Measurements from ENCODE around the gene ROBO1. TPM values are rescaled to one million over a fixed set of nuclear protein-coding genes. Genes with fewer than 3 reads are reported as not detected.

ROBO1 gene
- total and polyA plus RNA-seq, 2 donors (not counting 1 experiment from before 2014, with no cell fraction given) = 0.27 to 3.2 TPM

- ATAC-seq (ENCODE audit: low read depth) = no peak
These were observed 907.2 kb downstream of the ROBO1 start for GRCh38 chr3:78860567-78860966.

GRCh38 chr3:78858910-78859309 is 908.9 kb downstream of the ROBO1 start:
- Histone ChIP-seq H3K36me3 (replicated peaks in 1 of 2; ENCODE audit: control extremely low read depth in 1 of 2, control insufficient read depth in 1 of 2, extremely low read depth in 1 of 2, insufficient read depth in 2 of 2, low read length in 1 of 2) (no peaks in the 10 kb centered on the region), H3K27me3 (replicated peaks in 1 of 4; ENCODE audit: control extremely low read depth in 1 of 4, control insufficient read depth in 3 of 4, insufficient read depth in 4 of 4, low read length in 3 of 4) (no peaks in the 10 kb centered on the region), H4K20me1 (ENCODE audit: control insufficient read depth, insufficient read depth, low read length, poor library complexity, severe bottlenecking) (no peaks in the 10 kb centered on the region), H2AFZ (ENCODE audit: insufficient read depth, low read depth, low read length, poor library complexity, severe bottlenecking) (no peak overlapping the region), H3K4me3 (ENCODE audit: control extremely low read depth in 1 of 5, extremely low read depth in 1 of 5, insufficient read depth in 1 of 5, low read depth in 2 of 5, low read length in 4 of 5) (no peak overlapping the region), H3K9ac (ENCODE audit: low read length) (no peak overlapping the region), H3K9me3 (ENCODE audit: control extremely low read depth in 1 of 3, control insufficient read depth in 2 of 3, insufficient read depth in 1 of 3, low read length in 2 of 3) (no peaks in the 10 kb centered on the region), H3K4me2 (replicated peaks; ENCODE audit: low read depth, low read length, poor library complexity, severe bottlenecking) (no peak overlapping the region), H3K4me1 (ENCODE audit: control insufficient read depth in 2 of 2, insufficient read depth in 2 of 2, low read length in 2 of 2) (no peaks in the 10 kb centered on the region), H3K79me2 (ENCODE audit: control insufficient read depth, insufficient read depth, low read length) (no peaks in the 10 kb centered on the region), H3K27ac (ENCODE audit: low read length in 2 of 2) (no peak overlapping the region)
- 85% methylated on average over 2 of the region's 4 CpGs for WGBS (ENCODE audit: insufficient coverage)
- Mint-ChIP-seq H3K4me3 (no peak overlapping the region), H3K27ac (no peak overlapping the region), H3K27me3 (no peaks in the 10 kb centered on the region), H3K9me3 (ENCODE audit: insufficient read depth) (peaks cover 5% of the 10 kb centered on the region), H3K4me1 (no peaks in the 10 kb centered on the region)
- ChIA-PET POLR2A (no interaction called here), CTCF (no interaction called here)
- ATAC-seq (ENCODE audit: low read depth) (no peak), DNase-seq (no peak)
- TF ChIP-seq EZH2 (IDR thresholded peaks at IDR 0.05; ENCODE audit: borderline replicate concordance, insufficient read depth, low read depth, low read length, poor library complexity, severe bottlenecking) (no peak), CTCF (IDR thresholded peaks at IDR 0.05) (no peak)
- intact Hi-C loops (cut with micrococcal nuclease) = no loop called here

More at GRCh38 chr3:78860567-78860966, 907.2 kb downstream of the ROBO1 start:
- no peaks in the 10 kb centered on the region for H3K27me3 Mint-ChIP-seq
- H3K36me3 ChIP-seq (replicated peaks in 1 of 2; ENCODE audit: control extremely low read depth in 1 of 2, control insufficient read depth in 1 of 2, extremely low read depth in 1 of 2, insufficient read depth in 2 of 2, low read length in 1 of 2) = no peaks in the 10 kb centered on the region
- no peak overlapping the region for H3K4me2 ChIP-seq (replicated peaks; ENCODE audit: low read depth, low read length, poor library complexity, severe bottlenecking)
- TF ChIP-seq CTCF (IDR thresholded peaks at IDR 0.05) (no peak), EZH2 (IDR thresholded peaks at IDR 0.05; ENCODE audit: borderline replicate concordance, insufficient read depth, low read depth, low read length, poor library complexity, severe bottlenecking) (no peak)
- POLR2A ChIA-PET = no interaction called here
- H3K27ac Mint-ChIP-seq = no peak overlapping the region
- no peak overlapping the region for H3K4me3 Mint-ChIP-seq
- H4K20me1 ChIP-seq (ENCODE audit: control insufficient read depth, insufficient read depth, low read length, poor library complexity, severe bottlenecking) = no peaks in the 10 kb centered on the region
- no peaks in the 10 kb centered on the region for H3K9me3 ChIP-seq (ENCODE audit: control extremely low read depth in 1 of 3, control insufficient read depth in 2 of 3, insufficient read depth in 1 of 3, low read length in 2 of 3)
- no peak overlapping the region for H3K27ac ChIP-seq (ENCODE audit: low read length in 2 of 2)
- no peak overlapping the region for H3K4me3 ChIP-seq (ENCODE audit: control extremely low read depth in 1 of 5, extremely low read depth in 1 of 5, insufficient read depth in 1 of 5, low read depth in 2 of 5, low read length in 4 of 5)
- no peaks in the 10 kb centered on the region for H3K4me1 Mint-ChIP-seq
- intact Hi-C loops (cut with micrococcal nuclease) = no loop called here
- no peaks in the 10 kb centered on the region for H3K4me1 ChIP-seq (ENCODE audit: control insufficient read depth in 2 of 2, insufficient read depth in 2 of 2, low read length in 2 of 2)
- CTCF ChIA-PET = no interaction called here
- no peak for DNase-seq
- WGBS (ENCODE audit: insufficient coverage) = 95% methylated on average over 3 of the region's 4 CpGs
- H3K27me3 ChIP-seq (replicated peaks in 1 of 4; ENCODE audit: control extremely low read depth in 1 of 4, control insufficient read depth in 3 of 4, insufficient read depth in 4 of 4, low read length in 3 of 4) = no peaks in the 10 kb centered on the region
- no peak overlapping the region for H2AFZ ChIP-seq (ENCODE audit: insufficient read depth, low read depth, low read length, poor library complexity, severe bottlenecking)
- peaks cover 5% of the 10 kb centered on the region for H3K9me3 Mint-ChIP-seq (ENCODE audit: insufficient read depth)
- H3K9ac ChIP-seq (ENCODE audit: low read length) = no peak overlapping the region
- no peaks in the 10 kb centered on the region for H3K79me2 ChIP-seq (ENCODE audit: control insufficient read depth, insufficient read depth, low read length)

Measured in B cell (primary cell).